Upper lobe of left lung (tissue), 6 donors: Measurements from ENCODE around the gene IFI6. TPM values are rescaled to one million over a fixed set of nuclear protein-coding genes. Genes with fewer than 3 reads are reported as not detected.

ENCODE experiments used
- ATAC-seq, 2 donors: fragments of 200-7000 bp; cut with Tn5 transposase; one replicate each; pipeline ENCODE4 v1.9.1; 2022; ENCODE audit warnings: mild to moderate bottlenecking in 2 of 2, moderate library complexity in 2 of 2; ENCODE audit not compliant: low FRiP score in 2 of 2
- DNase-seq, 2 donors: peaks; one replicate each; pipeline ENCODE4 v3.0.0-alpha.2; 2019 to 2020
- H3K27ac ChIP-seq, 4 donors: fragments of 200-600 bp; sonication (generic); one replicate each; pipeline ENCODE4 v1.5.1; 2016 to 2019
- H3K27me3 ChIP-seq, 4 donors: fragments of 200-600 bp; sonication (generic); one replicate each; pipeline ENCODE4 v1.5.1; 2017 to 2019
- H3K36me3 ChIP-seq, 4 donors: fragments of 200-600 bp; sonication (generic); one replicate each; pipeline ENCODE4 v1.5.1; 2016 to 2019
- H3K4me1 ChIP-seq, 4 donors: fragments of 200-600 bp; sonication (generic); one replicate each; pipeline ENCODE4 v1.5.1; 2018 to 2019
- H3K4me3 ChIP-seq, 4 donors: fragments of 200-600 bp; sonication (generic); one replicate each; pipeline ENCODE4 v1.5.1; 2017 to 2019; ENCODE audit warnings: mild to moderate bottlenecking in 2 of 4, moderate library complexity in 1 of 4
- H3K9me3 ChIP-seq, 4 donors: fragments of 200-600 bp; sonication (generic); one replicate each; pipeline ENCODE4 v1.5.1; 2018 to 2019
- EP300 ChIP-seq, 4 donors: sonication (generic); formaldehyde crosslinking; IDR thresholded peaks; one replicate each; pipeline ENCODE4 v1.5.1; 2017; ENCODE audit warnings: antibody characterized with exemption in 4 of 4, control low read depth in 2 of 4
- POLR2A ChIP-seq, 4 donors: fragments of 450-650 bp; IDR thresholded peaks; one replicate each; pipeline ENCODE4 v1.5.1; 2016 to 2017; ENCODE audit warnings: antibody characterized with exemption in 4 of 4, mild to moderate bottlenecking in 2 of 4
- POLR2AphosphoS5 ChIP-seq, 2 donors: sonication (generic); formaldehyde crosslinking; IDR thresholded peaks; one replicate each; pipeline ENCODE4 v1.5.1; 2017; ENCODE audit warnings: antibody characterized with exemption in 2 of 2
- WGBS, 2 donors: methylation state at CpG; one replicate each; pipeline ENCODE4 v1.1.5; 2017 to 2018; 5-methylcytosine and 5-hydroxymethylcytosine counted together
- total RNA-seq, 6 donors: library from RNA; depleted of rRNA in 4 of 6; stranded (reverse); fragments of >200 nt in 4 of 6; gene quantifications; one replicate each; pipeline versions ENCODE4 v1.1.0 to v1.2.1, GENCODE V29; 2016 to 2021
- TF ChIP-seq, protein P1 (sequence below), 6 experiments: fragments of 450-650 bp in 4 of 6; fragments of 200-600 bp in 2 of 6; sonication (generic) in 2 of 6; IDR thresholded peaks; one replicate each; pipeline ENCODE4 v1.5.1; 2016 to 2019; ENCODE audit warnings: antibody characterized with exemption in 6 of 6
- donor health status: DM: no; HTN: no; CAD: no; lungs with moderate emphysema.
- donor health status: DM: no; HTN: yes; CAD: no; lungs with severe emphysema.

IFI6 gene
- total RNA-seq, 6 donors from 2014 or later, result 43.0 to 436 (median 277) TPM

DNA sequence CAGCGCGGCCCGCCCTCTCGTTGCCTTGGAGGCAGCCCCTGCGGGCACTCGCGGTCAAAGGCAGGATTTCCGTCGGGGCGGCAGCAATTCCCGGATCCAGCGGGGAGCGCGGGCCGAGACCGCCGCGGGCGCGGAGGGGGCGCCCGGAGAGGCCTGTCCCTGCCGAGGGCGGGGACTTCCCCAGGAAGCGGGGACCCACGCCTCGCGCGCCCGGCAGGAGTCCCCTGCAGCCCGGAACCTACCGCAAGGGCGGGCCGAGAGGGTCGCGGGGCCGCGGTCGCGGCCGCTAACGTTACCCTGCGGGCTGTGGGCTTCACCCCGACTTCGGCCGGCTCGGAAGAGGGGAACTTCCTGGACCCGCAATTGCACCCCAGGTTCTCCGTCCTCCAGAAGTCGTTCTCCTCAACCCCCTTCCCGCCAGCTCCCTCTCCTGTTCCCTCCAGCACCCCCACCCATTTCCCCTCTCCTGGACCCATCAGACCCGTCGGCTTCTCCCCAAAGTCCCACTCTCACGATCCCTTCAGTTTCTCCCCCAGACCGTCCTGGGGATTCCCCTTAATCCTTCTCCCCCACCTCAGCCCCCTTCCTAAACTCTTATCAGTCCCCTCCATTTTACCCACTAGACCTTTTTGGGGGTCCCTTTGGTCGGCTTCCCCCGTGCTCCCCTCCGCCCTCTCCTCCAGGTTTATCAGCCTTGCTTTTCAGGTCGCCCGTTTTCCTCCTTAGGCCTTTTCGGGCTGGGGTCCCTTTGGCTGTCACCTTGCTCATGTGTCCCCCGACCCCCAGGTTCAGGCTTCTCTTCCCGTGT, 37.6 kb downstream of the IFI6 start:
- H3K4me1 ChIP-seq, result peaks cover 49 to 75% (median 65%) of the 10 kb centered on the region in 4 donors
- peak; percentile 70 to 93 for DNase-seq

DNA sequence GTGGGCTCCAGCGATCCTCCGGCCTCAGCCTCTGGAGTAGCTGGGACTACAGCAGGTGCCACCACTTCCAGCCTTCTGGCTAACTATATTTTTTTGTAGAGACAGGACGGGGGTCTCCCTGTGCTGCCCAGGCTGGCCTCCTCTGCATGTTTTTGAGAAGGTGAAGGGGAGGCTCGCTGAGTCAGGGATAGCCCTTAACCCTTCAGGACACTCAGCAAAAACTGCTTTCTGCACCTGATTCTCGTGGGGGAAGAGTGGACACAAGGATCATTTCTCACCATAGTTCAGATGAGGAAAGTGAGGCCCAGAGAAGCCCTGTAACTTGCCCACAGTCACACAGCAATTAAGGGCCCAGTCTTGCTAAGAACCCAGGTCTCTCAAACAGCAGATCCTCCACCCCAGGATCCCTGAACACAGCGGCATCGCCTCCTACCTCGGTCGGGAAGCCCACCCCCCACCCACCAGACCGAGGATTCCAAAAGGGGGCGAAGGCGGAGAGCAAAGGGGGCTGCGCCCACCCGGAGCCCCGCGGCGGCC, 38.3 kb downstream of the IFI6 start:
- no peaks in the 10 kb centered on the region for H3K9me3 ChIP-seq
- DNase-seq (no peak), ATAC-seq (no peak)
- H3K4me3 ChIP-seq, result peak overlapping the region; percentile 40 to 60 (median 54)
- 39 to 54% methylated on average over 7 to 9 of the region's 17 CpGs for WGBS, 2 donors
- H3K27me3 ChIP-seq, result no peaks in the 10 kb centered on the region
- H3K4me1 ChIP-seq, result peaks cover 56 to 81% (median 72%) of the 10 kb centered on the region in 4 donors
- no peak for TF ChIP-seq POLR2A (IDR thresholded peaks at IDR 0.05)
- no peak for TF ChIP-seq EP300 (IDR thresholded peaks at IDR 0.05)
- TF ChIP-seq POLR2AphosphoS5 (IDR thresholded peaks at IDR 0.05), result no peak
- TF ChIP-seq, protein P1, sequence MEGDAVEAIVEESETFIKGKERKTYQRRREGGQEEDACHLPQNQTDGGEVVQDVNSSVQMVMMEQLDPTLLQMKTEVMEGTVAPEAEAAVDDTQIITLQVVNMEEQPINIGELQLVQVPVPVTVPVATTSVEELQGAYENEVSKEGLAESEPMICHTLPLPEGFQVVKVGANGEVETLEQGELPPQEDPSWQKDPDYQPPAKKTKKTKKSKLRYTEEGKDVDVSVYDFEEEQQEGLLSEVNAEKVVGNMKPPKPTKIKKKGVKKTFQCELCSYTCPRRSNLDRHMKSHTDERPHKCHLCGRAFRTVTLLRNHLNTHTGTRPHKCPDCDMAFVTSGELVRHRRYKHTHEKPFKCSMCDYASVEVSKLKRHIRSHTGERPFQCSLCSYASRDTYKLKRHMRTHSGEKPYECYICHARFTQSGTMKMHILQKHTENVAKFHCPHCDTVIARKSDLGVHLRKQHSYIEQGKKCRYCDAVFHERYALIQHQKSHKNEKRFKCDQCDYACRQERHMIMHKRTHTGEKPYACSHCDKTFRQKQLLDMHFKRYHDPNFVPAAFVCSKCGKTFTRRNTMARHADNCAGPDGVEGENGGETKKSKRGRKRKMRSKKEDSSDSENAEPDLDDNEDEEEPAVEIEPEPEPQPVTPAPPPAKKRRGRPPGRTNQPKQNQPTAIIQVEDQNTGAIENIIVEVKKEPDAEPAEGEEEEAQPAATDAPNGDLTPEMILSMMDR (IDR thresholded peaks at IDR 0.05), result no peak
- H3K36me3 ChIP-seq, result no peaks in the 10 kb centered on the region
- H3K27ac ChIP-seq, result peak overlapping the region; percentile 92 to 98 (median 95)

More for the DNA sequence above, 37.6 kb downstream of the IFI6 start:
- Histone ChIP-seq H3K9me3 (no peaks in the 10 kb centered on the region), H3K27ac (peak overlapping the region; percentile 92 to 98 (median 95)), H3K27me3 (no peaks in the 10 kb centered on the region), H3K4me3 (peak overlapping the region; percentile 40 to 60 (median 54)), H3K36me3 (no peaks in the 10 kb centered on the region)
- TF ChIP-seq POLR2AphosphoS5 (IDR thresholded peaks at IDR 0.05) (peak; percentile 83 to 87), POLR2A (IDR thresholded peaks at IDR 0.05) (peak in 3 of 4 donors; percentile 53 to 77 (median 75)), EP300 (IDR thresholded peaks at IDR 0.05) (peak; percentile 33 to 94 (median 70))
- TF ChIP-seq, protein P1 (IDR thresholded peaks at IDR 0.05), result peak in 5 of 6 experiments; percentile 18 to 74 (median 26)
- peak in 1 of 2 donors; percentile 72 for ATAC-seq
- WGBS, 2 donors, result 7 to 19% methylated on average over 20 to 35 of the region's 63 CpGs

DNA sequence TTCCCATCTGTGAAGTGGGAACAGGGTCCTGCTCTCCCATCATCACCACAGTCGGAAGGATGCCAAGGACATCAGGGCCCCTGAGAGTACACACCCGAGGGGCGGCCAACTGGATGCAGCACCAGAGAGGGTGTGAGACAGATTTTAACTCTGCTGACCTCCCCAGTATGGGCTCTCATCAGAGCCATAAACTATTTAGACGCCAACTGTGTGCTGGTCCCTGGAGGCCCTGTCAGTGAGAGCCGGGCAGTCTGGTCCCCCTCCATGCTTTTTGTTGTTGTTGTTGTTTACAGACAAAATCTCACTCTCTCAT, 38.7 kb downstream of the IFI6 start:
- no peak for TF ChIP-seq POLR2A (IDR thresholded peaks at IDR 0.05)
- TF ChIP-seq, protein P1 (IDR thresholded peaks at IDR 0.05), result no peak
- TF ChIP-seq POLR2AphosphoS5 (IDR thresholded peaks at IDR 0.05), result no peak
- TF ChIP-seq EP300 (IDR thresholded peaks at IDR 0.05), result no peak
- no peak for DNase-seq
- peak overlapping the region; percentile 92 to 98 (median 95) for H3K27ac ChIP-seq
- H3K4me3 ChIP-seq, result peak overlapping the region; percentile 4 to 54 (median 47)
- H3K36me3 ChIP-seq, result no peaks in the 10 kb centered on the region
- peaks cover 60 to 85% (median 75%) of the 10 kb centered on the region in 4 donors for H3K4me1 ChIP-seq
- no peak for ATAC-seq
- H3K27me3 ChIP-seq, result no peaks in the 10 kb centered on the region
- 64 to 83% methylated on average over 2 to 5 of the region's 5 CpGs for WGBS, 2 donors
- no peaks in the 10 kb centered on the region for H3K9me3 ChIP-seq

DNA sequence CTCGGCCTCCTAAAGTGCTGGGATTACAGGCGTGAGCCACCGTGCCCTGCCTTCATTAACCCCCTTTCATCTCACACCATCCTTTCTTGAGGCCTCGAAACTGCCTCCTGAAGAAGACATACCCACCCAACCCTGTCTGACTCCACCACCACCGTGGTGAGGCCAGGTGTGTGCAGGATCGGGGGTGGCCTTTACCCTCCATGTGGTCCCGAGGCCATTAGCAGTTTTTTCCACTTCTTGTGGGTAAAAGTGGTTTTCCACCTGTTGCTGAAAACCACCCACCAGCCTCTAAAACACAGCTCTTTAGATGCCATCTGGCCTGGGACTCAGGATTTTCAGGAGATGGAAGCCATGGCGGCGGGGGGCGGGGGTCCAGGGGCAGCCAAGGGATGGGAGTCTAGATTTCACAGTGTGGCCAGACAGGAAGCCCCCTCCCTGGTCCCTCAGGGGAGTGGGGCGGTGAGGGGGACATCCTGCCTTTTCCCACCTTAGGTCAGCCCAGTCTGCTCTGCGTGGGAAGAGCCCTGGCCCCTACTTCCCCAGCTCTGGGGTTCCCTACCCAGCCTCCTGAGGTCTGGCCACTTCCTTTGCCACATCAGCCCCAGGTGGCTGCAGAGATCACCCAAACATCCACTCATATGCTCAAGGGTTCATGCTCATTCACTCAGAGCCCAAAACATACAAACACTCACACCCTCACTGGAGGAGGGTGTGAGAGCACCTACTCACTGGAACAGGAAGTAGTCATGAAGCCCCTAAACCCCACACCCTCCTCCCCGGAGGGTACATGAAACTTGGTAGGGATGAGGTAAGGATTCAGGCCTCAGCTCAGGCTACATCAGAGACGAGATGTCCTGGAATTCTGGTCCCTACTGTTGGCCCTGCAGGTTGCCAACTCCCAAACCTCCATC, 39.4 kb downstream of the IFI6 start:
- Histone ChIP-seq H3K36me3 (no peaks in the 10 kb centered on the region), H3K9me3 (no peaks in the 10 kb centered on the region), H3K27ac (peak overlapping the region; percentile 92 to 98 (median 95)), H3K4me1 (peaks cover 66 to 91% (median 78%) of the 10 kb centered on the region in 4 donors), H3K4me3 (peak overlapping the region; percentile 4 to 54 (median 47)), H3K27me3 (no peaks in the 10 kb centered on the region)
- TF ChIP-seq EP300 (IDR thresholded peaks at IDR 0.05) (no peak), POLR2A (IDR thresholded peaks at IDR 0.05) (peak in 1 of 4 donors; percentile 46), POLR2AphosphoS5 (IDR thresholded peaks at IDR 0.05) (peak; percentile 12 to 14)
- TF ChIP-seq, protein P1 (IDR thresholded peaks at IDR 0.05), result no peak
- 46 to 57% methylated on average over 9 to 14 of the region's 14 CpGs for WGBS, 2 donors
- ATAC-seq (peak in 1 of 2 donors; percentile 7), DNase-seq (peak; percentile 55 to 74)
